GM12891 (cell line): ENCODE data around the gene WDR89.
A peak's percentile ranks its signal among the peaks of the same experiment; 100 is the strongest.
"Not testable (repeated sequence)": the region's sequence is repeated elsewhere in the genome, so short reads cannot be mapped to it uniquely, and the experiment has no call there.

Source experiments
- DNase-seq: peaks from one replicate; pipeline ENCODE4 v3.0.0; 2011; ENCODE audit warnings: low spot score; ENCODE audit not compliant: insufficient read length
- FAIRE-seq: peaks from 2 replicates; lab custom pipeline; 2011; peaks lifted over from hg19 to GRCh38; lab: Jason Lieb, UNC
- PAX5 ChIP-seq: IDR thresholded peaks from 2 replicates; pipeline ENCODE4 v1.6.1; 2011; ENCODE audit warnings: low read length, moderate library complexity, mild to moderate bottlenecking; ENCODE audit not compliant: insufficient read depth, severe bottlenecking
- POLR2A ChIP-seq: IDR thresholded peaks from 2 replicates; pipeline ENCODE4 v1.6.1; 2011; ENCODE audit warnings: low read depth, low read length, control low read depth
- POLR2AphosphoS5 ChIP-seq: IDR thresholded peaks from 2 replicates; pipeline ENCODE4 v1.6.1; 2011; ENCODE audit warnings: low read depth, low read length, control low read depth
- POU2F2 ChIP-seq: IDR thresholded peaks from 2 replicates; pipeline ENCODE4 v1.6.1; 2011; ENCODE audit warnings: low read depth, mild to moderate bottlenecking, control low read depth, low read length, moderate library complexity
- SPI1 ChIP-seq: IDR thresholded peaks from 2 replicates; pipeline ENCODE4 v1.6.1; 2011; ENCODE audit warnings: low read depth, low read length, control low read depth
- TAF1 ChIP-seq: IDR thresholded peaks from 2 replicates; pipeline ENCODE4 v1.6.1; 2011; ENCODE audit warnings: low read depth, low read length, control low read depth

The WDR89 gene

DNA sequence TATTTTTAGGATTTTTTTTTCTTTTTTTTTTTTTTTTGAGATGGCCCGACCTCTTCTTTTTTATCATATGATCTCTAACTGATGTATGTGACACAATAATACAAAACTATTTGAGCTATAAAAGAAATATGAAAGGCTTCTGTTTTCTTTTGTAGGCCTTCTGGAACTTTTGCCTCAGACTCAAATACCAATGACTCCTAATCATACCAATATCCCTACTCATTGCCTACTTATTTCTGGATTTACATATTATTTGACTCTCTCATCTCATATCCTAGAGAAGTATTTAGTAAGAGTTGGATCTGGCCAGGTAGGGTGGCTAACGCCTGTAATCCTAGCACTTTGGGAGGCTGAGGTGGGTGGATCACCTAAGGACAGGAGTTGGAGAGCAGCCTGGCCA lies 12.7 kb upstream of the WDR89 start:
- FAIRE-seq, result no peak
- DNase-seq, result no peak
- TF ChIP-seq TAF1, result no peak
- no peak for TF ChIP-seq POLR2A
- TF ChIP-seq PAX5, result no peak

- TF ChIP-seq POU2F2 (no peak), TAF1 (no peak), POLR2A (no peak), PAX5 (no peak), SPI1 (no peak), POLR2AphosphoS5 (no peak)
These were observed 10.7 kb upstream of the WDR89 start for GRCh38 chr14:63652406-63652805.

DNA sequence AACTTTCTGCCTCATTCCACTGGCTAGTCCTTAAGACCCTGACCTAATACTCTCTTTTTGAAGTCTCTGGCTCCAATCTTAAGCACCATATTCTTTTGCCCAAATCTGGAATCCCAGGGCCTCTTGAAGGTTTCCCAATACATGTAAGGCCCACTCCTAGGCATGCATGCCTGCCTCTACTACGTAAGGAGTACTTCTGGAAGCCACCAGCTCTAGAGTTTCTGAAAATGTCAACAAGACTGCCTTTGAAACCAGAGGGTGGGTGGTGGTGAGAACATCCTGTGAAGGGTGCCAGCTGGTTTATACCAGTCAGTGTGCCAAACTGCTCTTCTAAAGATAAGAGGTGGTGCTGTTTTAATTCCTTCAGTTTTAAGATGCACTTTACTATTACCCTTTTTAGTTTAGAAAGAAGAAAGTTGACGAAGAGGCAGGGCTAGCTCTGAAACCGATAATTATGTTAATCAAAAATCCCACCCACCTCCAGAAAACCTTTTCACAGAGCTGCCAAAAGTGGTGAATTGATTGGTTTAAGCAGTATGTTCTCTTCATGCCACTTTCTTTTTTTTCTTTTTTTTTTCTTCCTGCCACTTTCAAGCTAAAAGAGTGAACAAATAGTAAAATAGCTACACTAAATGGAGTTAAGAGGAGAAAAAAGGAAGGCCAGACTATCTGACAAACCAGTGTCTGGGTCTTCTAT lies 8.7 kb upstream of the WDR89 start:
- peak; percentile 38 for FAIRE-seq
- no peak for DNase-seq
- TF ChIP-seq TAF1, result no peak
- TF ChIP-seq POLR2AphosphoS5, result no peak
- TF ChIP-seq POLR2A, result no peak
- no peak for TF ChIP-seq SPI1
- no peak for TF ChIP-seq POU2F2
- no peak for TF ChIP-seq PAX5

More at GRCh38 chr14:63652406-63652805, 10.7 kb upstream of the WDR89 start:
- FAIRE-seq (no peak), DNase-seq (no peak)

- TF ChIP-seq POU2F2 (no peak; the same call in 1 of the 2 replicates), PAX5 (no peak), TAF1 (no peak), POLR2AphosphoS5 (no peak), SPI1 (no peak), POLR2A (no peak)
- DNase-seq (no peak), FAIRE-seq (peak; percentile 76)
These were observed 6.2 kb upstream of the WDR89 start for GRCh38 chr14:63647696-63648410.

GRCh38 chr14:63644741-63645140 lies 3.1 kb upstream of the WDR89 start:
- DNase-seq (no peak), FAIRE-seq (no peak)
- TF ChIP-seq POLR2AphosphoS5 (no peak), POLR2A (no peak), POU2F2 (no peak)

DNA sequence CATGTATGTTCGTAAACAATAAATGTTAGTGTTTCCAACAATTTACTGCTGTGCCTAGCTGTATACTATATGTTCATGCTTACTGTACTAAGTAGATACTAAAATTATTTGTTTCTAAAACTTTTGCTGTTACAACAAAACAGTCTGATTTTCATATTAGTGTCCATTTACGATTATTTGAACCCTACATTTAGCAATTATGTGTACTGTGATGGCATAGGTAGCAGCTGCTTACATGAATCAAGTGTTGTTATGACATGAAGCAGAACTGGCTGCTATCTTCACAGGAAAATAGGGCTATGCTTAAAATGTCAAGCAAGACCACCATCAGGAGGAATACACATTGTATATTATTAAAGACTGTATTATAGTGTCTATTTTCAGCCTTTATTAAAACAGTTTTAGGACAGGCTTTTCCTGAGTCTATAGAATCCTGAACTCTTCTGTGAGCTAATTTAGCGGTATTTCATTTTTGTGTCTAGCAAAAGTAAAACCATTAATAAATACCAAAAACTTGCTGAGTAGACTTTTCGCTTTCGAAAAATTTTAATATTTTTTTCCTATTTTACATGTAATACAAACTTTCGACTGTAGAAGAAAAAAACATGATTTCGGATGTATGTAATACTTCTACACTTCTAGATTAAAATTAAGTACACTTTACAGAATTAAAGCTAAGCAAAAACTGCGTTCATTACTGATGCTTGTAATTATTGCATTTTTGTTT lies 1.1 kb upstream of the WDR89 start:
- no peak for FAIRE-seq
- no peak for TF ChIP-seq PAX5
- no peak for DNase-seq

GRCh38 chr14:63642229-63642611 lies 549 bp upstream of the WDR89 start:
- FAIRE-seq (no peak), DNase-seq (peak; percentile 56)
- TF ChIP-seq PAX5 (no peak), SPI1 (no peak), POU2F2 (0 out of 2 replicates have a peak, but pooled peaks have one; percentile 12), TAF1 (peak; percentile 69), POLR2A (no peak)

DNA sequence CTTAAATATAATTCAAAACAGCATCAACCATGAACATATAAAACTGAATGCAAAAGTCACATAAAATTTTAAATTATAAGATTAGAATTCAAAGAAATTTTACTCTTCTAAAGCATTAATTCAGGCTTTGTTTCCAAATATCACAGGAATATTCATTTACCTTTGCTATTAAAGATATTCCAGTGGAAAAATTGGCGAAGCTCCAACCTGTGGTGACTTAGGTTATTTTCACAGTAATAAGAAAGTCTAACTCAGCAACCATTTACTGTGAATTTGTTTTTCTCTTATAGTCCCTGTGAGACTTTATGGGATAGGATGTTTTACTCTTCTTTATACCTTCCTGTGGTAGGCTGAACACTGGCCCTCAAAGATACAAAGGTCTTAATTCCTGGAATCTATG lies 3.2 kb downstream of the WDR89 start:
- FAIRE-seq, result no peak
- TF ChIP-seq POLR2AphosphoS5, result no peak
- no peak for TF ChIP-seq POU2F2
- no peak for TF ChIP-seq POLR2A
- TF ChIP-seq TAF1, result no peak
- no peak for TF ChIP-seq PAX5
- DNase-seq, result no peak

GRCh38 chr14:63636094-63636635 lies 5.5 kb downstream of the WDR89 start:
- FAIRE-seq, DNase-seq: not testable (repeated sequence)

DNA sequence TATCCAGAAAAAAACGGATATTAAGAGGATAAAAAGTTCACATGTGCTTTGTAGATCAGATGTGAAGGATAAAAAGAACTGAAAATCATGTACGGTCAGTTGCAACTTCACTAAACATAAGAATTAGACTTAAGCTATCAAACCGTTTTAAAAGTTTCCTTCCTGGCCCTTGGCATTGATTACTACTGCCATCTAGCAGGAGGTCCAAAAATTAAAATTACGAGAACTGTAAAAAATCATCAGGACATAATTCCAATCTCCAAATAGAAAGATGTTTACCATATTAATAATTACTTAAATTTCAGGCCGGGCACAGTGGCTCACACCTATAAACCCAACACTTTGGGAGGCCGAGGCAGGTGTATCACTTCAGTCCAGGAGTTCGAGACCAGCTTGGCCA lies 7.9 kb downstream of the WDR89 start:
- DNase-seq, result no peak
- TF ChIP-seq POLR2AphosphoS5 (no peak), SPI1 (no peak), POLR2A (no peak), TAF1 (no peak), POU2F2 (no peak), PAX5 (no peak)
- FAIRE-seq, result no peak
